Epithelial cell of prostate (primary cell): ENCODE data around the gene YWHAQ.
"Not testable (repeated sequence)": the region's sequence is repeated elsewhere in the genome, so short reads cannot be mapped to it uniquely, and the experiment has no call there.

Source experiments
- DNase-seq: peaks from one replicate; pipeline ENCODE4 v3.0.0-alpha.2; 2011; ENCODE audit warnings: low read depth, low spot score
- H3K27ac ChIP-seq: fragments of 450-650 bp; 2 replicates; pipeline ENCODE4 v1.5.1; 2017; ENCODE audit warnings: mild to moderate bottlenecking

YWHAQ gene

DNA sequence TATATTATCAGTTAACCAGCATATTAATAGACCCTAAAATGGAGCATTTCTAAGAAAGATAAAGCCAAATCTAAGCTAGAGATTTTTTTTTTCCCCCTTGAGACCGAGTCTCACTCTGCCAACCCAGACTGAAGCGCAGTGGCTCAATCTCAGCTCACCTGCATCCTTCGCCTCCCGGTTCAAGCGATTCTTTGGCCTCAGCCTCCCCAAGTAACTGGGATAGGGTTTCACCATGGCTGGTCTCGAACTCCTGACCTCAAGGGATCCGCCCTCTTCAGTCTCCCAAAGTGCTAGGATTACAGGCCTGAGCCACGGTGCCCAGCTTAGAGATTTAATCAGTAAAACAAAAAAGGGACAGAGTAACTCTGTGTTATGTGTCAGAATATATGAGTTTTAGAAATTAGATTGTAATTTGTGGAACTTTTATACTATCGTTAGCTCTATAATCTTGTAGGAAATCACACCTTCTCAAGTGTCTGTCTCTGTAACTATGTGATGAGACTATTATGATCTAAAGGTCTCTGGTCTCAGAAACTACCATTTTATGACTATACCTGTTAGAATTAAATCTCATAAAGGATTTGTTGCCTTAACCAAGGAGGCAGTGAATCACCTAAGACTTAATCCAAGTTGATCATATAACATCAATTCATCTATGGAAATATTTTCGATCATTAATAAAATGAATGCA is 34.0 kb downstream of the YWHAQ start:
- peak overlapping the region; percentile 1 for H3K27ac ChIP-seq
- DNase-seq: no peak

DNA sequence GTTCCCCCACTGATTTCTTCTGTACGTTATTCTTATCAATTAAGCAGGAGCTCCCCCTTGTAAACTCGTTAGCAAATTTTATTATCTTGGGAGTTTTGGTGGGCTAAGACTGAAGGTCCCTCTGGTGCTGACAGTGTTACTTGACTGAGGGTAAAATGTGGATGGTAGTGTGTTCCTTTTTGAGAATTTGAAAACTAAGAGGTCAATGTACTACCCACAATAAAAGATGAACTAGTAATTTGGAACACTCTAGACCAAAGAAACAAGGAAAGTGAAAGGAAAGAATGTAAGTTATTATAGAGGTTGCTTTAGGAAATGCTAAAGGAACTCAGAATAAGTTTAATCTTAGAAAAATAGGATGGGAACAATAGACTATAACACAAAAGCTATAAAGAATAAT is 35.1 kb downstream of the YWHAQ start:
- H3K27ac ChIP-seq: peak overlapping the region; percentile 44

DNA sequence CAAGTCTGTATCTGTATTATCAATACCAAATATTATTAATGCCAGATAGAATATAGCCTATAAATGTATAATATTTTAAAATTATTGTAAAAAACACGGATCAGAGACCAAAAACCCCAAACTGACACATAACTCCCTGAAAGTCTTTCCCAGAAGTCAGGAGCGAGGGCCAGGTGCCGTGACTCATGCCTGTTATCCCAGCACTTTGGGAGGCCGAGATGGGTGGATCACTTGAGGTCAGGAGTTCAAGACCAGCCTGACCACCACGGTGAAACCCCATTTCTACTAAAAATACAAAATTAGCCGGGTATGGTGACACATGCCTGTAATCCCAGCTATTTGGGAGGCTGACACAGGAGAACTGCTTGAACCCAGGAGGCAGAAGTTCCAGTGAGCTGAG is 35.5 kb downstream of the YWHAQ start:
- H3K27ac ChIP-seq: peak overlapping the region; percentile 44
- DNase-seq: not testable (repeated sequence)

More for the DNA sequence above, 35.1 kb downstream of the YWHAQ start:
- no peak for DNase-seq

DNA sequence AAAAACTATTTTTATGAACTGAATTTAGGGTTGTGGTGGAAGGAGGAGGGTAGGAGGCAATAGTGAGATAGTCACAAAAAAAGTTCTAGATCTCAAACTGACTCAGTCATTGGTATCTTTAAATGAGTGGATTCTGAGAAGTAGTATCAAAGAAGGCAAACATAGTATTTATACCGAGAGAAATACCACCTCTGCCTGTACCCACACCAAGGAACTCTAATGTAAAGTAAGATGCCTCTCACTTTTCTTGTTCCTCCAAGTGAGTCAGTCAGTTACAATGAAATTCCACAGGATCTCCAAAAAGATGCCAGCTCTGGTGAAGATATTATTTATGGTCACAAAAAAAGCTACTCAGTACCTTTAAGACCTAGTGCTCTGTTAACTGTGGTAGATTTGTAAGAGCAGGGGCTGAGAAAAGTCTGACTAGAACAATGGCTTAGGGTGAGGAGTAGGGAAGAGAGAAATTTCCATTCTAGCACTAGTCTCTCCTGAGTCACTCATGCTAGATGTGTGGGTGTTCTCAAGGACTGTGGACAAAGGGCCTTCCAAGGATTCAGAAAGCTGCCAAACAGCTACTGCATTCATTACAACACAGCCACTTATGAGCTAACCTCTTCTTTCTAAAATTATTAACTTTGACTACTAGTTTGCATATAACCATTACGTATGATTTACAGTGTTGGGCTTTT is 36.3 kb downstream of the YWHAQ start:
- peak; percentile 53 for DNase-seq
- peak overlapping the region; percentile 44 for H3K27ac ChIP-seq

DNA sequence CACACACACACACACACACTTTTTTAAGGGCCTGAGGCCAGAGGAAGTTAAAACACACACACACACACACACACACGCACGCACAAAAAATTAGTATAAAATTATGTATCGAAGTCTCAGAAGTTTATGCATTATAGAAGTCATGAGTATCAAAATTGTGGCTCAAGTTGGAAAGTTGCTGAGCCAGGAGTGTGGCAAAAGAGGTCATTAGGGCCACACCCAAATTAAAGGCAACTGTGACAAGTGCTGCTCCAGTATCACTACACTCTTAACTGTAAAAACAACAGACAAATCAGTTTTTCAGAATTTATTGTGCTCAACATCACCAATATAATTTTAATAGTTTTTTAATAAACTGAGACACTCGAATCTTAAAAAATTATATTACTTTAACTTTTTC is 36.9 kb downstream of the YWHAQ start:
- no peak for DNase-seq
- peak overlapping the region; percentile 44 for H3K27ac ChIP-seq

DNA sequence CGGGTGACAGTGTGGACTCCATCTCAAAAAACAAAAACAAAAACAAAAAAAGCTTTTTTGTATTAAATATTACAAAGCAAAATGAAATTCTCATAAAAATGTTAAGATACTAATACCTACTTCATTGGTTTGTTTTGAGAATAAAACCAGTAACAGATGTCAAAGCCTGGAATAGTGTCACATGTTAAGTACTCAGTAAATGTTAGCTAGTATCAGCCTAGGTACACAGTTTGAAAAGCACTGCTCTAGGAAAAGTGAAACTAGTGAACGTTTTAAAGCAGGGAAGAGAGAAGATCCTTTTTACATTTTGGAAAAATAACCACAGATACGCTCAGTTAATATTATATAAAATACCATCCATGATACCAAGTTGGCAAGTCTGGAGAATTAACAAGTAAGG is 38.1 kb downstream of the YWHAQ start:
- no peak overlapping the region for H3K27ac ChIP-seq
- DNase-seq: no peak

DNA sequence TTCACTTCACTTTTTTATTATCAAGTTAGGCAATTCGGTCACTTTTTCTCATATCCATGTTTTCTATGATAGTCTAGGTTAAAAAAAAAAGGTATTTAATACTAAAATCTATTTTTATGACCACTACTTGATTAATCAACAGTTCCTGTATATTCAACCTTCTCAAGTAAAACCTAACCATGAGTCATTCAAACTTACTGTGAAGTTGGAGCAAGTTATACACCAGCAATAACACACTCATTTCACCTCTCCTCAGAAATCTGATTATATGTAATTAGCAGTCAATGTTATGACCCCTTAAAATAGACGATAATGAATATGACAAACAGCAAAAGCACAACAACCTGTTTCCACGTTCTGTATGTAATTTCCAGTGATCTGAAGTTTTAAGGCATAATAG is 40.2 kb downstream of the YWHAQ start:
- peak overlapping the region; percentile 6 for H3K27ac ChIP-seq
- no peak for DNase-seq

DNA sequence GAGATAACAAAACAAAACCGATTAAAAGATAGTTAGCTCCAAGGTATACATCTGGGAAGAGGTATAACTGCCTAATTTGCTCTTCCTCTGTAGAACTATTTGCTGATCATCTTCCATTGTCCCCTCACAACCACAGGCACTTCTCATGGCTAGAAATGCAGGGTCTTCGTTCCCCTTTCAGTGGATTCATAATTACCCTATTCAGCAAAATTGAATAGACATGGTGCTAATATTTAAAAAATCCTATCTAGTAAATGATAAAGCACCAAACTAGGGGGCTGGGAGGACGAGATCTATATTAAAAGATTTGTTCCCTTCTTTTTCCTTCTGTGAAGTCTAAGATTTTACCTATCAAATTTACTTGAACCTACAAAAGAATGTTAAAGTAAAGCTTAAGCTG is 44.3 kb downstream of the YWHAQ start:
- no peak overlapping the region for H3K27ac ChIP-seq
- no peak for DNase-seq

DNA sequence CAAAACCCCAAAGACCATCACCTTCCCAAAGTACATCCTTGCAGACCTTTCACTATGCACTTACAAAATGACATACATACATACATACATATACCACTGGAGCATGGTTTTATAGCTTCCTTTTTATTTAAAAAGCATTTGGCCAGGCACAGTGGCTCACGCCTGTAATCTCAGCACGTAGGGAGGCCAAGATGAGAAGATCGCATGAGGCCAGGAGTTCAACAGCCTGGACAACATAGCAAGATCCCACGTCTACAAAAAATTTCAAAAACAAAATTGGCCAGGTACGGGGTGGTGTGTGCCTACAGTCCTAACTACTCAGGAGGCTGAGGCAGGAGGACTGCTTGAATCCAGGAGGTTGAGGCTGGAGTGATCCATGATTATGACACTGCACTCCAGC is 45.3 kb downstream of the YWHAQ start:
- no peak for DNase-seq
- no peak overlapping the region for H3K27ac ChIP-seq

DNA sequence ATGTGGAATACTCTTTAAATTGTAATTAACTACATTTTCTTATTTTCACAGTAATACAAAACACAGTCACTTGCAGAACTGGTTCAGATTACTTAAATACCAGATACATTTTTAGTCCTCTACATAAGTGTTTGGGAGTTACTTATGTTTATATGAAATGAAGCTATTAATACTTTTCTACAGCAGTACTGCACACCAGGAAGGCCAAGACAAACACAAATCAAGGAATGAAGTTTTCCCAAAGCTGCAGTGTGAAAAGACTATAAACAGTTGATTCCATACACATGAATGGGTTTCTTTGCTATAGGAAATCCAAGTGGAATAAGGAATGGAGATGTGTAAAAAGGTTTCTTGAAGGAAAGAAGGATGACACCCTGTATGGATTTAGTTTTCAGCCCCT is 45.9 kb downstream of the YWHAQ start:
- H3K27ac ChIP-seq, DNase-seq: not testable (repeated sequence)

DNA sequence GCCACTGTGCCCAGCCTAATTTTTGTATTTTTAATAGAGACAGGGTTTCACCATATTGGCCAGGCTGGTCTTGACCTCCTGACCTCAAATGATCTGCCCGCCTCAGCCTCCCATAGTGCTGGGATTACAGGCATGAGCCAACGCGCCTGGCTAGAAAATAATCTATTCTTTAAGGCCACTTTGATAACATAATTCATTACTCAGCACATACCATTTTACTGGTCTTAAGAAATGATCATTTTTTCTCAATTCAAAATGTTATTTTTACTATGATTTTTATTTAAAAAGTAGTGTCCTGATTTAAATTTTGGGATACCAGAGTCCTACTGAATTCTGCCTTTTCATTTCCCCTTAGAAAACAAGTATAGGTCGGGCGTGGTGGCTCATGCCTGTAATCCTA is 48.2 kb downstream of the YWHAQ start:
- DNase-seq: no peak

DNA sequence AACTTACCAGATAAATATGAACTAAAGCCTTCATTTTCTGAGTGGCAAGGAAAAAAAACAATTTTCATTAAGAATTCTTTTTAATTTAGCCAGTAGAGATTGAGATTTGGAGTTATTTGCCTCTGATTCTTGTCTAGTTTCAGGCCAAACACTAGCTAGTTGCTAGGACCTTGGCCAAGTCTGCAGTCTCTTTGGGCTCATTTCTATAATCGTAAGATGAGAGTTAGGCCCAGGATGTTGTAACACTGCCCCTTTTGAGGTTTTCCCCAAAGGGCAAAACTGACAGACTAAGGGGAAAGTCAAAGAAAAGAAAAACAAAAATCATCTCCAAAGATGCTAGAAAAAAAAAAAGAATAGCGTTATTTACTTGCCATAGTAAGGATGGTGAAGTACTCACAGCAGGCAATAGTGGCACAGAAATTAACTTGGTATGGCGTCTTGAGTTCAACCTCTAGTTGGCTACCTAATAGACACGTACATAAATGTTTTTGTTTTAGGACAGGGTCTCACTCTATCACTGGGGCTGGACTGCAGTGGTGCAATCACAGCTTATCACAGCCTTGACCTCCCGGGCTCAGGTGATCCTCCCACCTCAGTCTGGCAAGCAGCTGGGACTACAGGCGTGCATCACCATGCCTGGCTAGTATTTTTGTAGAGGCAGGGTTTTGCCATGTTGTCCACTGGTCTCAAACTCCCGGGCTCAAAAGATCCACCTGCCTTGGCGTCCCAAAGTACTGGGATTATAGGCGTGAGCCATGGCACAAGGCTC is 52.1 kb downstream of the YWHAQ start:
- no peak for DNase-seq
- no peak overlapping the region for H3K27ac ChIP-seq

More for the DNA sequence above, 48.2 kb downstream of the YWHAQ start:
- H3K27ac ChIP-seq: no peak overlapping the region

DNA sequence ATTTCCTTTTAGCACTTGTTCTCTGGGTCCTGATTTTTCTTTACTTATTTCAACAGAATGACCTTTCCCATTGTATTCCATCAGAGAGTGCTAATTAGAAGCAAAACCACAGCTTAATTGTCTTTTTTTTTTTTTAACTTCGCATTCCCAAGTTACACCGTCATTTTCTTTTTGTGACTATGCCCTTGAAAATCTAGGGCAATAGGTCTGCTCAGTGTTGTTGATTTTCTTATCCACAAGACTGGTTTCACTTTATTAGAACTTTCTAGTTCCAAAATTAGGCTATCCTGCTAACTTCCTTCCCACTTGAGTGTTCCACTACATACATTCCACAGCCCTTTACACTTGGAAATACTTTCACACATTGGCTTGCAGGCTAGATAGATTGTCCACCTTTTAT is 56.5 kb downstream of the YWHAQ start:
- no peak overlapping the region for H3K27ac ChIP-seq
- no peak for DNase-seq

DNA sequence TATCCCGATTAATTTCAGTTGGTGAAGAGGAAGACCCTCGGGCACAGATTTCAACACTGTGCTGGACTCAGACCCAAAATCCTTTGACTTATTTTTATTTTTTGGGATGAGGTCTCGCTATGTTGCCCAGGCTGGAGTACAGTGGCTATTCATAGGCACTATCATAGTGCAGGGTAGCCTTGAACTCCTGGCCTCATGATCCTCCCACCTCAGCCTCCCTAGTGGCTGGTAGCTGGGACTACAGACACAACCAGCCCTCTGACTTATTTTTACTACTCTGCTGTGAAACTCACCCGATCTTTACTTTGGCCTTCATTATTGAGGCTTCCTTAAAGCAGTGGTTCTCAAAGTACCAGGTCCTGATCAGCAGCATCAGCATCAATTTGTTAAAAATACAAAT is 57.0 kb downstream of the YWHAQ start:
- no peak for DNase-seq
- peak overlapping the region; percentile 4 for H3K27ac ChIP-seq

DNA sequence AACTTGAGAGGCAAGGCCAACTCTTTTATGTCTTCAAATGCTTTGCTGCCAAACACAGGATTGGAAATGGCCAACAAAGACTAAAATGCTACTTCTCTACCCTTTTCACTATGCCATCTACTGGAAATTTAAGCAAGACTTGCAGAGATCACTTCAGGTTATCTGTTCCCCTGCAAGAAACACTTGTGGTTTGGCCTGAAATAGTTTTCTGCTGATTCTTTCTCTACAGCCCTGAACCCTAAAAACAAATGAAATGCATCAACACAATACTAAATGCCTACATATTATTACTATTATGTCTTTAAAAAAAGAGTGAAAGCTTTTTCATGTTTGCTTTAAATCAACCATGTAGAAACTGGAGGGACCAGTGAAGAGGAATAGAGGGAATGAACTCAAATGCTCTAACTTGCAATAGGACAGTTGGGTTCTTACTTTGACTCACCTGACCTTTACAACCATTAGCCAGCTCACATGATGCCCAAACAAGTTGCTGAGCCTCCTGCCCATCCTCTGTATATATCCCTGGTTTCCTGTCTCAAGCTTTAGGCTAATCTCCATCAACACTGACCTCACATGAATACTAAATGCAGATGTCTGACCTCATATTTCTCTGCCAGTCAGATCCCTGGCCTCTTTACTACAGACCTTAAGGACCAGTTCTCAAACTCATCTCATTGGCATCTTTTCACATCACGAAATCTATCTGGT is 57.6 kb downstream of the YWHAQ start:
- peak overlapping the region; percentile 4 for H3K27ac ChIP-seq
- DNase-seq: no peak

DNA sequence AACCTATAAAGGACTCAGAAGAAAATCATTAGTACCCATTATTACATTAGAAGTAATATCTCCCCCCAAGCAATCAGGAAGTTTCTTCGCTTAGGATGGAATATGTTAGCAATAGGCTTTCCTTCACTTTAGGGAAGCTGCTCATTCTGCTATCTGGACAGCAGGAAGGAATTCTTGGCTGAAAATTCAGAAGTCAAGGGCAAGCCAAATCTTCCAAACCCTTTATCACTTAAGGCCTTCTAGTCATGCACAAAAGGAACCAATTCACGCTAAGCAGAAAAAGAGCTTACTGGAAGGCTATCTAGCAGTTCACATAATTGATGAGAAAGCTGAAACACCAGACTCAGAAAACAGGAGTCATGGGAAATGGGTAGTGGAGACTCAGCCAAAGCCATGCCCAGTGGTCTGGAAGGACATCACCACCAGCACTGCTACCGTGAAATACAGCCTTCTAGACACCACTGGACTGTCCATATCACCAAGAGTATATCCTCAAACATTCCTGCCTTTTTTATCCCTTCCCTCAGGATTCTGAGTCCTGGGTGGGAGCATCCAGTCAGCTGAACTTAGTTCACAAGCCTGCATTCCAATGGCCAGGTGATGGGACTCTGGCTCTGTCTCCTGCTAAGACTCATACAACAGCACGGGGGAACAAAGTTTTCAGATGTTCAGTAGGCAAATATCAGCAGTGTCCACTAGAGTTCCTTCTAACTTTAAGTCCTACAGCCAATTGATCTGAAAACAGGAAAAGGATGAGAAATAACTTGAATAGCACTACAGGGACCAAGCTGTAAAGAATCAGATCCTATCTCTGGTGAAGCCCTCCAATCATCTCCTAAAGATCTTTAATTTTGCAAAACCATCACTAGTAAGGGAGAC is 60.4 kb downstream of the YWHAQ start:
- DNase-seq: no peak

DNA sequence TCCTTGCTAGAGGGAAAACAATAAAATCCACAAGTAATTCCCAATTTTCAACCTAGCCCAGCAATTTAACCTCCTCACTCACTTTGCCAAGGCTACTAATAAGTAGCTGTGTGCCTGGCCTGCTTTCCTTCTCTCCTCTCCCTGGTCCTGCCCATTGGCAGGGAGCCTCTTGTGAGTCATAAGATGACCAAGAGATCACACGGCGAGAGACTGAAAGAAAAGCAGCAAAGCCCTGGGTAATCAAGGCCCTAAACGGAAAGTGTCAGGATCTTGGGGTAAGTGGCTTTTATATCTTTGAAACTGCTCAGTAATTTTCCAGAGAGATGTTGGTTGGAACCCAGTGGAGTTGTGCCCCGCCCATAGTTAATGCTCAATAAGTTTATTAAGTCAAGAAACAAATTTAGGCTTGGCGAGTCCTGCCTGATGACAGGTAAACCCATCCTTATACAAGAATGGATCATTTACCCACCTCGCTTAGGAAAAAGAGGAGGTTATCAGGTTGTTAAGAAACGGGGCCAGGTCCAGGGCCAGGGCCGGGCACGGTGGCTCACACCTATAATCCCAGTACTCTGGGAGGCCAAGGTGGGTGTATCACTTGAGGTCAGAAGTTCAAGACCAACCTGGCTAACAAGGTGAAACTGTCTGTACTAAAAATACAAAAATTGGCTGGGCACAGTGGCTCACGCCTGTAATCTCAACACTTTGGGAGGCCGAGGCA is 65.2 kb downstream of the YWHAQ start:
- DNase-seq: peak; percentile 74
- peak overlapping the region; percentile 84 for H3K27ac ChIP-seq

More for the DNA sequence above, 60.4 kb downstream of the YWHAQ start:
- no peak overlapping the region for H3K27ac ChIP-seq

DNA sequence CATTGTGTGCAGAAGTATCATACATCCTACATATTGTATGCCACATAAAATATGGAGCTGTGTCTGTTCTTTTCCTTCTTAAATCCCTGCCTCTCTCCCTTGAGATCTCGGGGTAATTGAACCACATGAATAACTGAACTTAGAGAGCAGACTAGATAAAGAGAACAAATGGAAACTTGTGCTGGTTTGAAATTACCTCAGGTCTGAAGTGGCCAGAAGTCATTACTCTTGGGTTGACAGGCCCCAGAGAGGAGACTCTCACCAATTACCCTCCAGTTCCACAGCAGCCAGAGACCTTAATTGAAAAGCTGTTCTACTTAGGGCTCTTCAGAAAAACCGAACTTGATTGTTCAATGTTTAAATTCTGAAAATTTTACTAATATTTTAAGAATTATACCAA is 70.2 kb downstream of the YWHAQ start:
- no peak for DNase-seq
- H3K27ac ChIP-seq: peak overlapping the region; percentile 1

DNA sequence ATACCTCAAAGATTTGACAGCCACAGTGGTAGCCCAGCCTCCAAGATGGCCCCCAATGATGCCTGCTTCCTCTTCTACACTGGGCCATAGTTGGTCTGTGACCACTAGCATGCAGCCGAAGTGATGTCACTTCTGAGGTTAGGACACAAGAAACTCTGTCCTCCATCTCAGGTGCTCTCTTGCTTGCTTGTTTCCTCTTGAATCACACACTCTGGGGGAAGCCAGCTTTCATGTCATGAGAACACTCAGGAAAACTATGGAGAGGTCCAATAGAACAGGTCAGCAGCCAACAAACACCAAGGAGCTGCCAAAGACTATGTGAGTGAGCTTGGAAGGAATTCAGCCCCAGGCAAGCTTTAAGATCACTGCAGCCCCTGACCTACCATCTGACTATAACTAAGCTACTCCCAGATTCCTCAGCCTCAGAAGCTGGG is 71.8 kb downstream of the YWHAQ start:
- peak; percentile 93 for DNase-seq
- H3K27ac ChIP-seq: peak overlapping the region; percentile 96
